Activated CD8-positive, alpha-beta memory T cell treated with anti-CD3 and anti-CD28 coated beads for 48 hours (primary cell): Measurements from ENCODE around the gene USP24.

Experiments
- DNase-seq, 3 experiments: peaks; one replicate each; pipeline ENCODE4 v3.0.0-alpha.2; 2020; ENCODE audit warnings: low read depth in 2 of 3, low spot score in 2 of 3

Gene USP24

GRCh38 chr1:55070293-55071164 lies 144.6 kb downstream of the USP24 start:
- no peak for DNase-seq

GRCh38 chr1:55069280-55069679 lies 145.9 kb downstream of the USP24 start:
- no peak for DNase-seq

GRCh38 chr1:55068638-55069037 lies 146.5 kb downstream of the USP24 start:
- no peak for DNase-seq

GRCh38 chr1:55067914-55068313 lies 147.2 kb downstream of the USP24 start:
- no peak for DNase-seq

- DNase-seq = no peak
Observed at GRCh38 chr1:55067022-55067778, 148.0 kb downstream of the USP24 start.

GRCh38 chr1:55065648-55066047 lies 149.5 kb downstream of the USP24 start:
- DNase-seq = no peak

- no peak for DNase-seq
Observed at GRCh38 chr1:55064861-55065263, 150.3 kb downstream of the USP24 start.

GRCh38 chr1:55064071-55064581 lies 151.0 kb downstream of the USP24 start:
- DNase-seq = no peak

GRCh38 chr1:55063577-55063942 lies 151.6 kb downstream of the USP24 start:
- no peak for DNase-seq

- DNase-seq = no peak
Observed at GRCh38 chr1:55062801-55063576, 152.2 kb downstream of the USP24 start.

GRCh38 chr1:55061706-55062321 lies 153.3 kb downstream of the USP24 start:
- no peak for DNase-seq

GRCh38 chr1:55061000-55061705 lies 154.0 kb downstream of the USP24 start:
- no peak for DNase-seq

- no peak for DNase-seq
Observed at GRCh38 chr1:55060133-55060999, 154.8 kb downstream of the USP24 start.

- DNase-seq = no peak
Observed at GRCh38 chr1:55059302-55060132, 155.6 kb downstream of the USP24 start.

- DNase-seq = no peak
Observed at GRCh38 chr1:55057956-55058298, 157.2 kb downstream of the USP24 start.

GRCh38 chr1:55057270-55057955 lies 157.8 kb downstream of the USP24 start:
- DNase-seq = no peak

- DNase-seq = no peak
Observed at GRCh38 chr1:55056632-55056992, 158.6 kb downstream of the USP24 start.
